ENCODE measurements around the gene HENMT1.

HENMT1 gene

GRCh38 chr1:108627951-108628350, 32.9 kb downstream of the HENMT1 start:
- no peak for DNase-seq (ENCODE audit: low read depth)

GRCh38 chr1:108627256-108627655, 33.6 kb downstream of the HENMT1 start:
- no peak for DNase-seq (ENCODE audit: low read depth)

GRCh38 chr1:108624069-108624468, 36.8 kb downstream of the HENMT1 start:
- DNase-seq (ENCODE audit: low read depth): no peak

- DNase-seq (ENCODE audit: low read depth): no peak
Measured at GRCh38 chr1:108617724-108618056, 43.2 kb downstream of the HENMT1 start.

- DNase-seq (ENCODE audit: low read depth): no peak
Measured at GRCh38 chr1:108617008-108617723, 43.7 kb downstream of the HENMT1 start.

GRCh38 chr1:108615544-108615943, 45.3 kb downstream of the HENMT1 start:
- DNase-seq (ENCODE audit: low read depth): no peak

GRCh38 chr1:108612496-108612895, 48.4 kb downstream of the HENMT1 start:
- no peak for DNase-seq (ENCODE audit: low read depth)

- no peak for DNase-seq (ENCODE audit: low read depth)
Measured at GRCh38 chr1:108611984-108612383, 48.9 kb downstream of the HENMT1 start.

- no peak for DNase-seq (ENCODE audit: low read depth)
Measured at GRCh38 chr1:108610073-108610472, 50.8 kb downstream of the HENMT1 start.

GRCh38 chr1:108609483-108610049, 51.3 kb downstream of the HENMT1 start:
- no peak for DNase-seq (ENCODE audit: low read depth)

- no peak for DNase-seq (ENCODE audit: low read depth)
Measured at GRCh38 chr1:108606478-108606877, 54.4 kb downstream of the HENMT1 start.

GRCh38 chr1:108605633-108606032, 55.3 kb downstream of the HENMT1 start:
- DNase-seq (ENCODE audit: low read depth): no peak

GRCh38 chr1:108601708-108602410, 59.0 kb downstream of the HENMT1 start:
- no peak for DNase-seq (ENCODE audit: low read depth)

GRCh38 chr1:108600504-108600903, 60.4 kb downstream of the HENMT1 start:
- DNase-seq (ENCODE audit: low read depth): no peak

- DNase-seq (ENCODE audit: low read depth): no peak
Measured at GRCh38 chr1:108598340-108598739, 62.6 kb downstream of the HENMT1 start.

All from GM04503 (cell line).